ENCODE measurements around the gene TRIM31. TPM values are rescaled to one million over a fixed set of nuclear protein-coding genes. Genes with fewer than 3 reads are reported as not detected.

TRIM31 gene
- total RNA-seq, 4 donors from 2014 or later = not detected

- TF ChIP-seq CTCF (IDR thresholded peaks at IDR 0.05) = no peak
- ATAC-seq (ENCODE audit: low FRiP score) = peak; percentile 41
- DNase-seq (ENCODE audit: low spot score) = no peak
Measured at GRCh38 chr6:30091577-30092381, 21.1 kb downstream of the TRIM31 start.

- TF ChIP-seq CTCF (IDR thresholded peaks at IDR 0.05) = no peak
- no peak for DNase-seq (ENCODE audit: low spot score)
- ATAC-seq (ENCODE audit: low FRiP score) = no peak
Measured at GRCh38 chr6:30087876-30088275, 25.0 kb downstream of the TRIM31 start.

GRCh38 chr6:30077218-30077617 is 35.7 kb downstream of the TRIM31 start:
- ATAC-seq (ENCODE audit: low FRiP score) = no peak
- no peak for DNase-seq (ENCODE audit: low spot score)
- no peak for TF ChIP-seq CTCF (IDR thresholded peaks at IDR 0.05)

GRCh38 chr6:30075790-30076732 is 36.8 kb downstream of the TRIM31 start:
- ATAC-seq (ENCODE audit: low FRiP score) = peak; percentile 54

GRCh38 chr6:30075094-30075789 is 37.6 kb downstream of the TRIM31 start, which contains the start of gene RNF39:
TSS of gene RNF39 (minus strand) at chr6:30075769. CDS start at chr6:30075585, 184 bp downstream.
- ATAC-seq (ENCODE audit: low FRiP score) (peak; percentile 22), DNase-seq (ENCODE audit: low spot score) (no peak)
- TF ChIP-seq CTCF (IDR thresholded peaks at IDR 0.05) = no peak

More at GRCh38 chr6:30075790-30076732, 36.8 kb downstream of the TRIM31 start:
- TF ChIP-seq CTCF (IDR thresholded peaks at IDR 0.05) = no peak
- DNase-seq (ENCODE audit: low spot score) = no peak

- no peak for TF ChIP-seq CTCF (IDR thresholded peaks at IDR 0.05)
- DNase-seq (ENCODE audit: low spot score) (no peak), ATAC-seq (ENCODE audit: low FRiP score) (no peak)
Measured at GRCh38 chr6:30074331-30075093, 38.4 kb downstream of the TRIM31 start.

Data from omental fat pad (tissue), 4 donors.